PC-3 (cell line): Measurements from ENCODE around the gene IDH3A. TPM values are rescaled to one million over a fixed set of nuclear protein-coding genes. Genes with fewer than 3 reads are reported as not detected.

Experiments used
- ATAC-seq: fragments of 200-7000 bp; cut with Tn5 transposase; 2 replicates; pipeline ENCODE4 v1.9.1; 2020; ENCODE audit warnings: mild to moderate bottlenecking, moderate library complexity
- BruUV-seq: library from RNA; stranded (reverse); fragments of 400-500 nt; replicated peaks from 2 replicates; lab custom pipeline; 2021; lab: Mats Ljungman, UMichigan
- CTCF ChIA-PET: fragments of 300-600 bp; sonication (Branson Sonifier 250); formaldehyde crosslinking; loops from one replicate; lab custom pipeline; 2022; ENCODE audit warnings: antibody characterized with exemption; lab: Charles Lee
- POLR2A ChIA-PET: fragments of 300-600 bp; sonication (Branson Sonifier 250); formaldehyde crosslinking; loops from one replicate; lab custom pipeline; 2022; ENCODE audit warnings: antibody characterized with exemption; ENCODE audit not compliant: unreplicated experiment; lab: Charles Lee
- DNase-seq: peaks from one replicate; pipeline ENCODE4 v3.0.0-alpha.2; 2015
- H2AFZ ChIP-seq: fragments of 300-600 bp; sonication (generic); 2 replicates; pipeline ENCODE4 v1.6.0; 2016; ENCODE audit warnings: antibody characterized with exemption, low read length
- H3F3A ChIP-seq: fragments of 300-600 bp; sonication (generic); one replicate; pipeline ENCODE4 v1.6.0; 2017; ENCODE audit warnings: antibody characterized with exemption, low read length, control low read depth, mild to moderate bottlenecking; ENCODE audit not compliant: unreplicated experiment
- H3K27ac ChIP-seq: fragments of 300-600 bp; sonication (generic); 2 replicates; pipeline ENCODE4 v1.5.1; 2016; ENCODE audit warnings: mild to moderate bottlenecking, low read length
- H3K27me3 ChIP-seq: fragments of 300-600 bp; sonication (generic); 2 replicates; pipeline ENCODE4 v1.6.1; 2016; ENCODE audit warnings: low read length, mixed read lengths
- H3K36me3 ChIP-seq: fragments of 300-600 bp; sonication (generic); 2 replicates; pipeline ENCODE4 v1.6.1; 2016; ENCODE audit warnings: low read depth, mixed run types, low read length, mixed read lengths
- H3K4me1 ChIP-seq: fragments of 300-600 bp; sonication (generic); 2 replicates; pipeline ENCODE4 v1.5.1; 2016; ENCODE audit warnings: low read length; ENCODE audit not compliant: insufficient read depth
- H3K4me2 ChIP-seq: fragments of 300-600 bp; sonication (generic); 2 replicates; pipeline ENCODE4 v1.6.0; 2016; ENCODE audit warnings: low read length
- H3K4me3 ChIP-seq: fragments of 300-600 bp; sonication (generic); 2 replicates; pipeline ENCODE4 v1.5.1; 2016; ENCODE audit warnings: mild to moderate bottlenecking, low read length, mixed read lengths
- H3K79me2 ChIP-seq: fragments of 300-600 bp; sonication (generic); 2 replicates; pipeline ENCODE4 v1.6.1; 2017; ENCODE audit warnings: low read length, mixed read lengths
- H3K9ac ChIP-seq: fragments of 300-600 bp; sonication (generic); 2 replicates; pipeline ENCODE4 v1.6.0; 2016; ENCODE audit warnings: mild to moderate bottlenecking, low read length
- H3K9me2 ChIP-seq: fragments of 300-600 bp; sonication (generic); replicated peaks from 2 replicates; pipeline ENCODE4 v1.6.1; 2016; ENCODE audit warnings: mixed run types, low read length, mixed read lengths
- H3K9me3 ChIP-seq: fragments of 300-600 bp; sonication (generic); 2 replicates; pipeline ENCODE4 v1.6.1; 2016; ENCODE audit warnings: low read length, mixed read lengths
- H4K20me1 ChIP-seq: fragments of 300-600 bp; sonication (generic); 2 replicates; pipeline ENCODE4 v1.6.1; 2016; ENCODE audit warnings: low read length, mixed read lengths
- EZH2 ChIP-seq: fragments of 300-600 bp; sonication (generic); IDR thresholded peaks from one replicate; pipeline ENCODE4 v1.6.1; 2017; ENCODE audit warnings: antibody characterized with exemption, mild to moderate bottlenecking, low read length; ENCODE audit not compliant: unreplicated experiment
- EZH2phosphoT487 ChIP-seq: fragments of 300-600 bp; sonication (generic); IDR thresholded peaks from 2 replicates; pipeline ENCODE4 v1.6.1; 2018; ENCODE audit warnings: mild to moderate bottlenecking, antibody characterized with exemption, low read length, borderline replicate concordance
- intact Hi-C: fragments of 100-400 bp; cut with micrococcal nuclease; formaldehyde crosslinking; loops from 2 replicates; pipeline ENCODE4 v1.9.0; 2023
- total RNA-seq: library from RNA; depleted of rRNA; stranded (reverse); fragments of >200 nt; gene quantifications from 2 replicates; pipeline ENCODE4 v1.2.3, GENCODE V29; 2014
- TF ChIP-seq, protein P1 (sequence below): fragments of 300-600 bp; sonication (generic); conservative IDR thresholded peaks from 2 replicates; pipeline ENCODE4 v1.5.1; 2017; ENCODE audit warnings: antibody characterized with exemption, low read depth, mild to moderate bottlenecking, low read length

The IDH3A gene
- total RNA-seq, 1 experiment from 2014 or later: 78.8 TPM

DNA sequence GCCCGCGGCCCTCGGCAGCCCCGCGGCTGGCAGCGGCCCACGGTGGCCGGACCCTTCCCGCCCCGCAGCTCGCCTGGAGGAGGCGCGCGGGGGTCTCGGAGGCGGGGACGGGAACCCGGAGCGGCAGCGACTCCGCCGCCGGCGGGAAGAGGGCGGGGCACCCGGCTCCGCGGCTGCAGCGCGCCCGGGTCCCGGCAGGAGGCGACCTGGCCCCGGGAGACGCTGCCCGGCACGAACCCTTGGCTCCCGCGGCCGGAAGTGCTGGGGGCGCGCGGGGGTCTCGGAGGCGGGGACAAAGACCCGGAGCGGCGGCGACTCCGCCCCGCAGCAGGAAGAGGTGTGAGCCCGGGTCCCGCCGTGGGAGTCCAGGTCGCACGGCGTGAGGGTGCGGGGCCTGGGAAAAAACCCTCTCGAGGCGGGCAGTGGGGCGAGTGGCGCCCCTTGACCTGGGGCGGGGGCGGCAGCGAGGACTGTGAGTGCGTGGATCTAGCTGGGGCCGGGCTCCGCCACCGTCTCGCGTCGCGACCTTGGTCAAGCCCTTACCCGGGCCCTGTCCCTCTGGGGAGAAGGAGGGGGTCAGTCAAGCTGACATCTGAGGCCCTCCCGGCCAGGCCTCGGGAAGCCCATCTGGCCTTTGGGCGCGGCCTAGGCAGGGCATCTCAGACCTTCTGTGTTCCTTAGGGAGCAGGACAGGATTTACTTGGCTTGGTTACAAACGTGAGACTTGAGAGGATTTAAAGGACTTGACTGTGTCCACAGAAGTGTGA is 17.7 kb upstream of the IDH3A start, which contains the start of gene CIB2:
Gene CIB2, minus strand, starts transcription at position 151 of the 767 bp plus-strand sequence. CDS start 230 bp downstream, outside the sequence.
- ChIA-PET POLR2A (no interaction called here), CTCF (interaction anchor here (0.7 to 1.5 kb wide), 3 partner anchors 25 to 161 kb away, joined by 3 to 5 read pairs (median 3); no protein-coding TSS in a partner anchor)
- H3K79me2 ChIP-seq: no peaks in the 10 kb centered on the region
- H3K36me3 ChIP-seq: no peaks in the 10 kb centered on the region
- H3K27ac ChIP-seq: no peak within 1 kb of the TSS
- H3K9me2 ChIP-seq: no peaks in the 10 kb centered on the region
- H3K9me3 ChIP-seq: no peaks in the 10 kb centered on the region
- peak within 1 kb of the TSS; percentile 78 for H2AFZ ChIP-seq
- TSS peak; percentile 72 for BruUV-seq
- no peaks in the 10 kb centered on the region for H3K27me3 ChIP-seq
- peak within 1 kb of the TSS; percentile 56 for H3K9ac ChIP-seq
- DNase-seq (peak; percentile 56), ATAC-seq (peak; percentile 58)
- peak within 1 kb of the TSS; percentile 62 for H3K4me3 ChIP-seq
- no peak for TF ChIP-seq EZH2phosphoT487
- TF ChIP-seq, protein P1, sequence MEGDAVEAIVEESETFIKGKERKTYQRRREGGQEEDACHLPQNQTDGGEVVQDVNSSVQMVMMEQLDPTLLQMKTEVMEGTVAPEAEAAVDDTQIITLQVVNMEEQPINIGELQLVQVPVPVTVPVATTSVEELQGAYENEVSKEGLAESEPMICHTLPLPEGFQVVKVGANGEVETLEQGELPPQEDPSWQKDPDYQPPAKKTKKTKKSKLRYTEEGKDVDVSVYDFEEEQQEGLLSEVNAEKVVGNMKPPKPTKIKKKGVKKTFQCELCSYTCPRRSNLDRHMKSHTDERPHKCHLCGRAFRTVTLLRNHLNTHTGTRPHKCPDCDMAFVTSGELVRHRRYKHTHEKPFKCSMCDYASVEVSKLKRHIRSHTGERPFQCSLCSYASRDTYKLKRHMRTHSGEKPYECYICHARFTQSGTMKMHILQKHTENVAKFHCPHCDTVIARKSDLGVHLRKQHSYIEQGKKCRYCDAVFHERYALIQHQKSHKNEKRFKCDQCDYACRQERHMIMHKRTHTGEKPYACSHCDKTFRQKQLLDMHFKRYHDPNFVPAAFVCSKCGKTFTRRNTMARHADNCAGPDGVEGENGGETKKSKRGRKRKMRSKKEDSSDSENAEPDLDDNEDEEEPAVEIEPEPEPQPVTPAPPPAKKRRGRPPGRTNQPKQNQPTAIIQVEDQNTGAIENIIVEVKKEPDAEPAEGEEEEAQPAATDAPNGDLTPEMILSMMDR: peak; percentile 57
- intact Hi-C loops: loop anchor here (5.0 kb wide), 2 partner anchors 66 to 111 kb away; no protein-coding TSS in a partner anchor
- H3F3A ChIP-seq: no peaks in the 10 kb centered on the region
- peak within 1 kb of the TSS; percentile 76 for H3K4me2 ChIP-seq
- peaks cover 42% of the 10 kb centered on the region for H3K4me1 ChIP-seq
- H4K20me1 ChIP-seq: no peaks in the 10 kb centered on the region

DNA sequence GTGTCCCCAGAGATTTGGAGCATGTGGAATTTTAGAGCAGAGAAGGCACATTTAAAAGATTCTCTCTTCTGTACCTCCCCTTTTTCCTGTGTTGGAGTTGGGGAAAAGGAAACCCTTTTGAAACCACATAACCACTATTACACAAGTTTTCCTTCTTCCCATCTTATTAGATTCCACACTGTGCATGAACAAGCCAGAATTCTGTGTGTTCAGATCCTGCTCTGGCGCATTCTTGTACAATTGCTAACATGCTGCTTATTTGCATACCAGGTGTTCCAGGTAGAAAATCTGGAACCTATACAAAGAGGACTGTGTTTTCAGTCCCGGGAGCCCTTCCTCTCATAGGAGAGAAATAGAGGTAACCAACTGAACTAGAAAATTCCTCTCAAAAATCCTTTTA is 15.4 kb upstream of the IDH3A start:
- Histone ChIP-seq H3K9me2 (no peaks in the 10 kb centered on the region), H4K20me1 (no peaks in the 10 kb centered on the region), H2AFZ (no peak overlapping the region; the same call in 1 of the 2 replicates), H3F3A (no peaks in the 10 kb centered on the region), H3K36me3 (no peaks in the 10 kb centered on the region), H3K79me2 (no peaks in the 10 kb centered on the region), H3K27ac (peak overlapping the region; percentile 86), H3K9ac (peak overlapping the region; percentile 35; the same call in 1 of the 2 replicates), H3K27me3 (no peaks in the 10 kb centered on the region), H3K4me1 (peaks cover 34% of the 10 kb centered on the region), H3K4me2 (peak overlapping the region; percentile 62), H3K9me3 (no peaks in the 10 kb centered on the region), H3K4me3 (no peak overlapping the region)
- TF ChIP-seq EZH2 (no peak), EZH2phosphoT487 (no peak)
- TF ChIP-seq, protein P1: no peak
- no TSS peak for BruUV-seq
- peak; percentile 94 for DNase-seq
- intact Hi-C loops: loop anchor here (5.0 kb wide), 2 partner anchors 64 to 108 kb away; no protein-coding TSS in a partner anchor
- ChIA-PET CTCF (no interaction called here), POLR2A (no interaction called here)
- ATAC-seq: peak; percentile 49
